H1 (cell line): ENCODE results near the gene TFR2. TPM values are rescaled to one million over a fixed set of nuclear protein-coding genes. Genes with fewer than 3 reads are reported as not detected.
A peak's percentile ranks its signal among the peaks of the same experiment; 100 is the strongest.

Experiments
- ASH2L ChIP-seq: fragments of 200-600, 300-600 bp; sonication (generic); IDR thresholded peaks from one replicate; pipeline ENCODE4 v1.7.1; 2017; ENCODE audit warnings: low read length
- ATF3 ChIP-seq: IDR thresholded peaks from 2 replicates; pipeline ENCODE4 v1.6.1; 2011; ENCODE audit warnings: low read depth, mild to moderate bottlenecking, low read length; ENCODE audit not compliant: insufficient read depth
- CBX5 ChIP-seq: fragments of 300-800, 300-1000 bp; sonication (generic); IDR thresholded peaks from 2 replicates; pipeline ENCODE4 v1.7.1; 2016; ENCODE audit warnings: antibody characterized with exemption, low read length, low read depth
- CEBPB ChIP-seq: IDR thresholded peaks from 2 replicates; pipeline ENCODE4 v1.6.1; 2012; ENCODE audit warnings: low read depth, low read length
- GTF2F1 ChIP-seq: IDR thresholded peaks from 2 replicates; pipeline ENCODE4 v1.6.1; 2012; ENCODE audit warnings: low read depth, low read length, improper control_type of control experiment, borderline replicate concordance
- HDAC2 ChIP-seq, 2 experiments: fragments of 300-600 bp in 1 of 2; sonication (generic) in 1 of 2; IDR thresholded peaks; 2 replicates each; pipeline ENCODE4 v1.6.1; 2011 to 2012; ENCODE audit warnings: low read depth in 2 of 2, low read length in 2 of 2, mild to moderate bottlenecking in 2 of 2, moderate library complexity in 2 of 2, borderline replicate concordance in 1 of 2, inconsistent platforms in 1 of 2
- KDM5A ChIP-seq: fragments of 200-600 bp; IDR thresholded peaks from 2 replicates; pipeline ENCODE4 v1.7.1; 2012; ENCODE audit warnings: mild to moderate bottlenecking, low read length, inconsistent platforms, mixed read lengths
- MAFK ChIP-seq: IDR thresholded peaks from 2 replicates; pipeline ENCODE4 v1.6.1; 2012; ENCODE audit warnings: low read depth, mild to moderate bottlenecking, improper control_type of control experiment, low read length
- MAX ChIP-seq: IDR thresholded peaks from 2 replicates; pipeline ENCODE4 v1.6.1; 2012; ENCODE audit warnings: inconsistent platforms
- NANOG ChIP-seq: IDR thresholded peaks from 2 replicates; pipeline ENCODE4 v1.6.1; 2011; ENCODE audit warnings: low read length, low read depth, mild to moderate bottlenecking, inconsistent platforms; ENCODE audit not compliant: insufficient read depth, poor library complexity, severe bottlenecking
- NRF1 ChIP-seq: IDR thresholded peaks from 2 replicates; pipeline ENCODE4 v1.6.1; 2011; ENCODE audit warnings: mild to moderate bottlenecking, low read depth, low read length, improper control_type of control experiment
- PHF8 ChIP-seq: fragments of 200-600 bp; sonication (generic); conservative IDR thresholded peaks from 2 replicates; pipeline ENCODE4 v1.7.1; 2012; ENCODE audit warnings: low read depth, mild to moderate bottlenecking, inconsistent platforms, low read length, moderate library complexity
- POU5F1 ChIP-seq: IDR thresholded peaks from 2 replicates; pipeline ENCODE4 v1.6.1; 2011; ENCODE audit warnings: low read depth, mild to moderate bottlenecking, low read length, moderate library complexity
- RAD21 ChIP-seq, 2 experiments: IDR thresholded peaks in 1 of 2; conservative IDR thresholded peaks in 1 of 2; 2 replicates each; pipeline ENCODE4 v1.6.1; 2011; ENCODE audit warnings: low read depth in 2 of 2, low read length in 2 of 2, improper control_type of control experiment in 1 of 2, inconsistent platforms in 1 of 2, mild to moderate bottlenecking in 1 of 2, moderate library complexity in 1 of 2
- RFX5 ChIP-seq: IDR thresholded peaks from 2 replicates; pipeline ENCODE4 v1.6.1; 2011; ENCODE audit warnings: low read depth, low read length, improper control_type of control experiment, borderline replicate concordance
- SIRT6 ChIP-seq: IDR thresholded peaks from one replicate; pipeline ENCODE4 v1.7.1; 2012; ENCODE audit warnings: low read length, inconsistent platforms
- SIX5 ChIP-seq: IDR thresholded peaks from 2 replicates; pipeline ENCODE4 v1.6.1; 2011; ENCODE audit warnings: mild to moderate bottlenecking, low read depth, low read length
- SP1 ChIP-seq: IDR thresholded peaks from 2 replicates; pipeline ENCODE4 v1.6.1; 2011; ENCODE audit warnings: low read depth, low read length
- SP4 ChIP-seq: IDR thresholded peaks from 2 replicates; pipeline ENCODE4 v1.6.1; 2012; ENCODE audit warnings: low read length, inconsistent platforms
- TEAD4 ChIP-seq: IDR thresholded peaks from 2 replicates; pipeline ENCODE4 v1.6.1; 2012; ENCODE audit warnings: low read depth, low read length, inconsistent platforms, mixed read lengths
- YY1 ChIP-seq: IDR thresholded peaks from 2 replicates; pipeline ENCODE4 v1.6.1; 2011; ENCODE audit warnings: low read depth, mild to moderate bottlenecking, low read length
- polyA plus RNA-seq, 7 experiments: library from polyadenylated mRNA; depleted of rRNA in 3 of 7; stranded (reverse) in 5 of 7; unstranded in 2 of 7; fragments of >200 nt in 5 of 7; fragments of 200-250 nt in 2 of 7; gene quantifications; 1 replicate in 5 of 7; 2 replicates in 1 of 7; 4 replicates in 1 of 7; pipeline versions ENCODE4 v1.2.1 to v1.2.3, GENCODE V29; 2011 to 2013; ENCODE audit warnings: missing spikeins in 2 of 7, mixed read lengths in 2 of 7
- total RNA-seq: library from RNA; stranded (reverse); fragmentation: NEBNext Ultra II Directional; extraction: Animal tissue kit (Norgen Biotek cat#: 25700); gene quantifications from 2 replicates; pipeline ENCODE4 v1.2.1, GENCODE V29; 2021

TFR2 gene
- total and polyA plus RNA-seq, 2 of the 8 experiments (the other 6 are each of a cell fraction or from before 2014, with no cell fraction given) = 4.6 to 5.7 TPM

DNA sequence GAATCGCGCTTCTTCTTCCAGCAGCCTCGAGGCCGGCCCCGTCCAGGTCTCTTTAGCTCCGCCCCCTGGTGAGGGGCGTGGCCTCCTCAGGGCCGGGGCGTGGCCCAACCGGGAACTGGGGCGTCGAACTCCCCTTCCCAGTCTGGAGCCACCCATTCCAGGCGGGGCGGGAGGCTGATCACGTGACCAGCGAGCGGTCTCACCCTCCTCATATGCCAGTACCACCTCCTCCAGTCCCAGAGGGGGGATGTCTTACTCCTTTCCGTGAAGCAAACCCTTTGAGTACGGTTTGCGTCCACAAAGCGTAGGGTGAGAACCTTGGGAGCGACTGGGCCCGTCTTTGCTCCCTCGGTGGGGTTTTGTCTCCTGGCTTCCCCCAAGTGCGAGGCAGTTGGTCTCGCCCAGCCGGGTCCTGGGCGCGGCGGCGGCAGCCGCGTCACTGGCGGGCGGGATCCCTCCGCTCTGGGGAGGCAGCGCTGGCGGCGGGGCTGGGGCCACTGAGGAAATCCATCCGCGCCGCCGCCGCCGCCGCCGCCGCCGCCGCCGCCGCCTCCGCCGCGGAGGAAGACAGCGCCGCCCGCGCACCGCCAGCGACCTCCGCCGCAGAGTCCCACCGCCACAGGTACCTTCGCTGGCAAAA lies 32.1 kb upstream of the TFR2 start, which contains the start of gene GNB2 (continued):
- TF ChIP-seq SIX5 = peak; percentile 36; the same call in 1 of the 2 replicates
- TF ChIP-seq CBX5 = no peak
- peak; percentile 49; the same call in 1 of the 2 replicates for TF ChIP-seq PHF8
- TF ChIP-seq RAD21 (IDR thresholded peaks at IDR 0.05 in 1 of 2, conservative IDR thresholded peaks at IDR 0.05 in 1 of 2; ENCODE audit: low read depth in 2 of 2, low read length in 2 of 2) = 0 out of 4 replicates have a peak, but pooled peaks of 1 of the 2 experiments have one; percentile 5
- no peak for TF ChIP-seq POU5F1
- TF ChIP-seq SIRT6 = no peak
- TF ChIP-seq KDM5A = 0 out of 2 replicates have a peak, but pooled peaks have one; percentile 36
- peak; percentile 90 for TF ChIP-seq ASH2L
- no peak for TF ChIP-seq HDAC2 (IDR thresholded peaks at IDR 0.05; ENCODE audit: borderline replicate concordance in 1 of 2, low read depth in 2 of 2, low read length in 2 of 2)
- peak; percentile 70; the same call in 1 of the 2 replicates for TF ChIP-seq SP1
- peak; percentile 65 for TF ChIP-seq MAX
- 0 out of 2 replicates have a peak, but pooled peaks have one; percentile 5 for TF ChIP-seq TEAD4
- peak; percentile 71; the same call in 1 of the 2 replicates for TF ChIP-seq ATF3
- TF ChIP-seq CEBPB = no peak
- no peak for TF ChIP-seq MAFK
- TF ChIP-seq NANOG = no peak
- peak; percentile 87 for TF ChIP-seq GTF2F1
- peak; percentile 48; the same call in 1 of the 2 replicates for TF ChIP-seq YY1
- TF ChIP-seq NRF1 = no peak
- TF ChIP-seq SP4 = peak; percentile 93; the same call in 1 of the 2 replicates
- no peak for TF ChIP-seq RFX5
